K562 (cell line): ENCODE data around the gene PAFAH2. TPM values are rescaled to one million over a fixed set of nuclear protein-coding genes. Genes with fewer than 3 reads are reported as not detected.

Experiments used
- FOXJ3 ChIP-seq: sonication (generic); formaldehyde crosslinking; IDR thresholded peaks from 2 replicates; pipeline ENCODE4 v1.4.0; 2020; ENCODE audit warnings: mild to moderate bottlenecking, missing genetic modification reagents
- MEF2A ChIP-seq: IDR thresholded peaks from 2 replicates; pipeline ENCODE4 v1.6.1; 2011; ENCODE audit warnings: low read depth, mild to moderate bottlenecking, low read length, moderate library complexity; ENCODE audit not compliant: control insufficient read depth
- NR2F6 ChIP-seq: fragments of 450-650 bp; formaldehyde crosslinking; IDR thresholded peaks from 2 replicates; pipeline ENCODE4 v1.4.0; 2020; ENCODE audit warnings: mild to moderate bottlenecking
- RBM39 ChIP-seq: fragments of 200-400 bp; formaldehyde crosslinking; optimal IDR thresholded peaks from 2 replicates; pipeline ENCODE3; 2018; ENCODE audit warnings: low read depth, low read length
- XRCC5 ChIP-seq: fragments of 200-400 bp; formaldehyde crosslinking; IDR thresholded peaks from 2 replicates; pipeline ENCODE4 v1.6.1; 2017; ENCODE audit warnings: low read depth, mild to moderate bottlenecking, low read length
- polyA plus RNA-seq, 8 experiments: library from polyadenylated mRNA; depleted of rRNA in 4 of 8; stranded (reverse) in 5 of 8; unstranded in 3 of 8; fragments of >200 nt; fragmentation: Nextera tagmentation in 2 of 8; fragmentation: Illumina TruSeq in 1 of 8; extraction: Ambion mirVana in 2 of 8; extraction: Trizol in 1 of 8; gene quantifications; 2 replicates each; pipeline versions ENCODE4 v1.2.1 to v1.2.3, GENCODE V29; 2011 to 2014; ENCODE audit warnings: inconsistent platforms in 1 of 8, missing spikeins in 1 of 8
- total RNA-seq, 7 experiments: library from RNA; depleted of rRNA in 6 of 7; stranded (reverse); fragments of >200 nt in 6 of 7; fragmentation: Illumina TruSeq in 2 of 7; extraction: Trizol in 2 of 7; gene quantifications; 2 replicates each; pipeline versions ENCODE4 v1.2.1 to v1.2.3, GENCODE V29; 2011 to 2021; ENCODE audit warnings: low replicate concordance in 1 of 7
- TF ChIP-seq, protein P1 (sequence below), 2 experiments: IDR thresholded peaks in 1 of 2; conservative IDR thresholded peaks in 1 of 2; 2 replicates each; pipeline ENCODE4 v1.6.1; 2016; ENCODE audit warnings: low read depth in 2 of 2, mild to moderate bottlenecking in 1 of 2, missing compliant biosample characterization in 1 of 2, missing genetic modification characterization in 1 of 2, moderate library complexity in 1 of 2
- TF ChIP-seq, protein P2 (sequence below), 2 experiments: IDR thresholded peaks; 2 replicates each; pipeline ENCODE4 v1.6.1; 2011; ENCODE audit warnings: borderline replicate concordance in 1 of 2, control low read depth in 1 of 2, low read depth in 1 of 2, low read length in 1 of 2, mild to moderate bottlenecking in 1 of 2, mixed read lengths in 1 of 2, moderate library complexity in 1 of 2; ENCODE audit not compliant: insufficient read depth in 1 of 2, insufficient read length in 1 of 2, poor library complexity in 1 of 2, severe bottlenecking in 1 of 2; ENCODE audit errors: extremely low read depth in 1 of 2
- TF ChIP-seq, protein P3 (sequence below), 2 experiments: fragments of 200-800 bp in 1 of 2; sonication (Bioruptor generic) in 1 of 2; sonication (generic) in 1 of 2; formaldehyde crosslinking in 1 of 2; IDR thresholded peaks in 1 of 2; conservative IDR thresholded peaks in 1 of 2; 2 replicates each; pipeline versions ENCODE4 v1.5.0 to v1.6.1; 2016 to 2020; ENCODE audit warnings: missing compliant biosample characterization in 1 of 2, missing genetic modification characterization in 1 of 2, missing genetic modification reagents in 1 of 2
- TF ChIP-seq, protein P4 (sequence below), 3 experiments: IDR thresholded peaks in 2 of 3; conservative IDR thresholded peaks in 1 of 3; 2 replicates each; pipeline ENCODE4 v1.5.1; 2011 to 2012; ENCODE audit warnings: low read length in 3 of 3, mild to moderate bottlenecking in 3 of 3, control low read depth in 2 of 3, improper control_type of control experiment in 1 of 3, inconsistent platforms in 1 of 3, low read depth in 1 of 3, mixed read lengths in 1 of 3, moderate library complexity in 1 of 3; ENCODE audit not compliant: insufficient read depth in 2 of 3
- TF ChIP-seq, protein P5 (sequence below): fragments of 250-450 bp; sonication (Bioruptor Pico); IDR thresholded peaks from 2 replicates; pipeline ENCODE4 v1.5.0; 2021

Gene PAFAH2
- total and polyA plus RNA-seq, 9 of the 15 experiments (the other 6 are each of a cell fraction or from before 2014, with no cell fraction given), result 4.2 to 10.9 (median 6.8) TPM

DNA sequence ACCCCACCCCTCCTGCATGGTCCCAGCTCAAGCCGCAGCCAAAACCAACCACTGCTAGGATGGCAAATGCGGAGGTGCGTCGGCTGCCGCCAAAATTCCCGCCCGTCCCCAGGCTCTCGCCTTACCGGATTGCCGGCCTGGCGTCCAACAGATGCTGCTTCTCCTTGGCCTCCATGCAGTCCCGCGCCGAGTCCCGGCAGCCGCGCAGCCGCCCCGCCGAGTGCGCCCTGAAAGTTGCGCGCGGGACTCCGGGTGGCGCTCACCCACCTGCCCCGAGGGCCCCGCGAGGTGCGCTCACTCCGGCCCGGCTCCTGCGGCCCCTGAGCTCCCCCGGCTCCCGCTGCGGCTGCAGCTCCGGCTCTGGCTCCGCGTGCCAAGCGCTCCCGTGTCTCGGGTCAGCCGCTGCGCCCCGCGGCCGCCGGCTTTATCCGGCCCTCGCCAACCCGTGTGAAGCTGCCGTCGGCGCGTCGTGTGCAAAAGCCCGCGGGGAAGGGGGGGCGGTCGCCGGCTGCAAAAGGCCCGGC lies 47.9 kb upstream of the PAFAH2 start, which contains the start of gene SLC30A2 (continued):
- TF ChIP-seq, protein P1, sequence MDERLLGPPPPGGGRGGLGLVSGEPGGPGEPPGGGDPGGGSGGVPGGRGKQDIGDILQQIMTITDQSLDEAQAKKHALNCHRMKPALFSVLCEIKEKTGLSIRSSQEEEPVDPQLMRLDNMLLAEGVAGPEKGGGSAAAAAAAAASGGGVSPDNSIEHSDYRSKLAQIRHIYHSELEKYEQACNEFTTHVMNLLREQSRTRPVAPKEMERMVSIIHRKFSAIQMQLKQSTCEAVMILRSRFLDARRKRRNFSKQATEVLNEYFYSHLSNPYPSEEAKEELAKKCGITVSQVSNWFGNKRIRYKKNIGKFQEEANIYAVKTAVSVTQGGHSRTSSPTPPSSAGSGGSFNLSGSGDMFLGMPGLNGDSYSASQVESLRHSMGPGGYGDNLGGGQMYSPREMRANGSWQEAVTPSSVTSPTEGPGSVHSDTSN (CRISPR knock-in tag; IDR thresholded peaks at IDR 0.05; ENCODE audit: low read depth), result no peak
- TF ChIP-seq, protein P1 (tag; conservative IDR thresholded peaks at IDR 0.05; ENCODE audit: low read depth), result no peak
- TF ChIP-seq RBM39 (no peak), XRCC5 (no peak), MEF2A (no peak), FOXJ3 (CRISPR knock-in tag) (no peak), NR2F6 (CRISPR knock-in tag) (no peak)
- TF ChIP-seq, protein P2, sequence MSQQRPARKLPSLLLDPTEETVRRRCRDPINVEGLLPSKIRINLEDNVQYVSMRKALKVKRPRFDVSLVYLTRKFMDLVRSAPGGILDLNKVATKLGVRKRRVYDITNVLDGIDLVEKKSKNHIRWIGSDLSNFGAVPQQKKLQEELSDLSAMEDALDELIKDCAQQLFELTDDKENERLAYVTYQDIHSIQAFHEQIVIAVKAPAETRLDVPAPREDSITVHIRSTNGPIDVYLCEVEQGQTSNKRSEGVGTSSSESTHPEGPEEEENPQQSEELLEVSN (IDR thresholded peaks at IDR 0.05; ENCODE audit: borderline replicate concordance in 1 of 2, extremely low read depth in 1 of 2, insufficient read depth in 1 of 2, insufficient read length in 1 of 2, low read depth in 1 of 2, low read length in 1 of 2, poor library complexity in 1 of 2, severe bottlenecking in 1 of 2), result peak; percentile 23 to 42
- TF ChIP-seq, protein P3, sequence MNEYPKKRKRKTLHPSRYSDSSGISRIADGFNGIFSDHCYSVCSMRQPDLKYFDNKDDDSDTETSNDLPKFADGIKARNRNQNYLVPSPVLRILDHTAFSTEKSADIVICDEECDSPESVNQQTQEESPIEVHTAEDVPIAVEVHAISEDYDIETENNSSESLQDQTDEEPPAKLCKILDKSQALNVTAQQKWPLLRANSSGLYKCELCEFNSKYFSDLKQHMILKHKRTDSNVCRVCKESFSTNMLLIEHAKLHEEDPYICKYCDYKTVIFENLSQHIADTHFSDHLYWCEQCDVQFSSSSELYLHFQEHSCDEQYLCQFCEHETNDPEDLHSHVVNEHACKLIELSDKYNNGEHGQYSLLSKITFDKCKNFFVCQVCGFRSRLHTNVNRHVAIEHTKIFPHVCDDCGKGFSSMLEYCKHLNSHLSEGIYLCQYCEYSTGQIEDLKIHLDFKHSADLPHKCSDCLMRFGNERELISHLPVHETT (CRISPR knock-in tag; conservative IDR thresholded peaks at IDR 0.05 in 1 of 2, IDR thresholded peaks at IDR 0.05 in 1 of 2), result no peak
- TF ChIP-seq, protein P4, sequence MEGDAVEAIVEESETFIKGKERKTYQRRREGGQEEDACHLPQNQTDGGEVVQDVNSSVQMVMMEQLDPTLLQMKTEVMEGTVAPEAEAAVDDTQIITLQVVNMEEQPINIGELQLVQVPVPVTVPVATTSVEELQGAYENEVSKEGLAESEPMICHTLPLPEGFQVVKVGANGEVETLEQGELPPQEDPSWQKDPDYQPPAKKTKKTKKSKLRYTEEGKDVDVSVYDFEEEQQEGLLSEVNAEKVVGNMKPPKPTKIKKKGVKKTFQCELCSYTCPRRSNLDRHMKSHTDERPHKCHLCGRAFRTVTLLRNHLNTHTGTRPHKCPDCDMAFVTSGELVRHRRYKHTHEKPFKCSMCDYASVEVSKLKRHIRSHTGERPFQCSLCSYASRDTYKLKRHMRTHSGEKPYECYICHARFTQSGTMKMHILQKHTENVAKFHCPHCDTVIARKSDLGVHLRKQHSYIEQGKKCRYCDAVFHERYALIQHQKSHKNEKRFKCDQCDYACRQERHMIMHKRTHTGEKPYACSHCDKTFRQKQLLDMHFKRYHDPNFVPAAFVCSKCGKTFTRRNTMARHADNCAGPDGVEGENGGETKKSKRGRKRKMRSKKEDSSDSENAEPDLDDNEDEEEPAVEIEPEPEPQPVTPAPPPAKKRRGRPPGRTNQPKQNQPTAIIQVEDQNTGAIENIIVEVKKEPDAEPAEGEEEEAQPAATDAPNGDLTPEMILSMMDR (IDR thresholded peaks at IDR 0.05 in 2 of 3, conservative IDR thresholded peaks at IDR 0.05 in 1 of 3; ENCODE audit: insufficient read depth in 2 of 3, low read depth in 1 of 3, low read length in 3 of 3), result peak in 1 of 3 experiments; percentile 4; a peak in 1 of 6 replicates
- TF ChIP-seq, protein P5, sequence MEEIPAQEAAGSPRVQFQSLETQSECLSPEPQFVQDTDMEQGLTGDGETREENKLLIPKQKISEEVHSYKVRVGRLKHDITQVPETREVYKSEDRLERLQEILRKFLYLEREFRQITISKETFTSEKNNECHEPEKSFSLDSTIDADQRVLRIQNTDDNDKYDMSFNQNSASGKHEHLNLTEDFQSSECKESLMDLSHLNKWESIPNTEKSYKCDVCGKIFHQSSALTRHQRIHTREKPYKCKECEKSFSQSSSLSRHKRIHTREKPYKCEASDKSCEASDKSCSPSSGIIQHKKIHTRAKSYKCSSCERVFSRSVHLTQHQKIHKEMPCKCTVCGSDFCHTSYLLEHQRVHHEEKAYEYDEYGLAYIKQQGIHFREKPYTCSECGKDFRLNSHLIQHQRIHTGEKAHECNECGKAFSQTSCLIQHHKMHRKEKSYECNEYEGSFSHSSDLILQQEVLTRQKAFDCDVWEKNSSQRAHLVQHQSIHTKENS (CRISPR knock-in tag), result no peak
